ENCODE data around the gene LZTS3. TPM values are rescaled to one million over a fixed set of nuclear protein-coding genes. Genes with fewer than 3 reads are reported as not detected.
"Not testable (repeated sequence)": the region's sequence is repeated elsewhere in the genome, so short reads cannot be mapped to it uniquely, and the experiment has no call there.

LZTS3 gene
- total and polyA plus RNA-seq, 4 donors = 3.3 to 9.9 (median 8.0) TPM

- H3K4me3 ChIP-seq (ENCODE audit: low read length in 2 of 2); H3K9me3 ChIP-seq (ENCODE audit: control insufficient read depth, low read length); H3K36me3 ChIP-seq (ENCODE audit: control insufficient read depth in 1 of 2, insufficient read depth in 2 of 2, low read length in 1 of 2); DNase-seq; intact Hi-C loops (cut with DNase I); H3K27me3 ChIP-seq (ENCODE audit: control insufficient read depth in 1 of 2, insufficient read depth in 2 of 2, low read length in 1 of 2); H3K4me1 ChIP-seq (ENCODE audit: control insufficient read depth in 1 of 2, insufficient read depth in 2 of 2, low read length in 2 of 2); ATAC-seq (ENCODE audit: low FRiP score); H3K27ac ChIP-seq (ENCODE audit: low read depth in 1 of 2, low read length in 2 of 2): not testable (repeated sequence)
- WGBS, 2 donors = 97 to 98% methylated on average over 41 of the region's 41 CpGs
Observed at GRCh38 chr20:3124773-3125560, 48.4 kb downstream of the LZTS3 start.

- H3K4me1 ChIP-seq (ENCODE audit: control insufficient read depth in 1 of 2, insufficient read depth in 2 of 2, low read length in 2 of 2); DNase-seq; H3K27ac ChIP-seq (ENCODE audit: low read depth in 1 of 2, low read length in 2 of 2); intact Hi-C loops (cut with DNase I); H3K36me3 ChIP-seq (ENCODE audit: control insufficient read depth in 1 of 2, insufficient read depth in 2 of 2, low read length in 1 of 2); H3K27me3 ChIP-seq (ENCODE audit: control insufficient read depth in 1 of 2, insufficient read depth in 2 of 2, low read length in 1 of 2); ATAC-seq (ENCODE audit: low FRiP score); H3K9me3 ChIP-seq (ENCODE audit: control insufficient read depth, low read length); H3K4me3 ChIP-seq (ENCODE audit: low read length in 2 of 2): not testable (repeated sequence)
- 98% methylated on average over 16 to 18 of the region's 18 CpGs for WGBS, 2 donors
Observed at GRCh38 chr20:3124163-3124562, 49.2 kb downstream of the LZTS3 start.

GRCh38 chr20:3123542-3123941 is 49.8 kb downstream of the LZTS3 start:
- no peaks in the 10 kb centered on the region for H3K27me3 ChIP-seq (ENCODE audit: control insufficient read depth in 1 of 2, insufficient read depth in 2 of 2, low read length in 1 of 2)
- 97 to 100% methylated on average over 1 of the region's 1 CpG for WGBS, 2 donors
- no peaks in the 10 kb centered on the region for H3K9me3 ChIP-seq (ENCODE audit: control insufficient read depth, low read length)
- H3K4me1 ChIP-seq (ENCODE audit: control insufficient read depth in 1 of 2, insufficient read depth in 2 of 2, low read length in 2 of 2) = no peaks in the 10 kb centered on the region
- H3K36me3 ChIP-seq (ENCODE audit: control insufficient read depth in 1 of 2, insufficient read depth in 2 of 2, low read length in 1 of 2) = peaks cover 1 to 2% of the 10 kb centered on the region in 2 donors
- ATAC-seq (ENCODE audit: low FRiP score) (no peak), DNase-seq (no peak)
- intact Hi-C loops (cut with DNase I) = no loop called here
- H3K4me3 ChIP-seq (ENCODE audit: low read length in 2 of 2) = no peak overlapping the region
- H3K27ac ChIP-seq (ENCODE audit: low read depth in 1 of 2, low read length in 2 of 2) = no peak overlapping the region

GRCh38 chr20:3121955-3122610 is 51.3 kb downstream of the LZTS3 start:
- Histone ChIP-seq H3K36me3 (ENCODE audit: control insufficient read depth in 1 of 2, insufficient read depth in 2 of 2, low read length in 1 of 2) (peaks cover 1 to 2% of the 10 kb centered on the region in 2 donors), H3K4me1 (ENCODE audit: control insufficient read depth in 1 of 2, insufficient read depth in 2 of 2, low read length in 2 of 2) (no peaks in the 10 kb centered on the region), H3K9me3 (ENCODE audit: control insufficient read depth, low read length) (no peaks in the 10 kb centered on the region), H3K27ac (ENCODE audit: low read depth in 1 of 2, low read length in 2 of 2) (no peak overlapping the region), H3K4me3 (ENCODE audit: low read length in 2 of 2) (no peak overlapping the region), H3K27me3 (ENCODE audit: control insufficient read depth in 1 of 2, insufficient read depth in 2 of 2, low read length in 1 of 2) (no peaks in the 10 kb centered on the region)
- intact Hi-C loops (cut with DNase I) = no loop called here
- peak; percentile 40 for ATAC-seq (ENCODE audit: low FRiP score)
- DNase-seq = no peak
- 89 to 94% methylated on average over 12 of the region's 12 CpGs for WGBS, 2 donors

GRCh38 chr20:3121271-3121911 is 52.0 kb downstream of the LZTS3 start:
- intact Hi-C loops (cut with DNase I) = no loop called here
- no peak for ATAC-seq (ENCODE audit: low FRiP score)
- 82 to 86% methylated on average over 11 of the region's 11 CpGs for WGBS, 2 donors

GRCh38 chr20:3119044-3119443 is 54.3 kb downstream of the LZTS3 start:
- WGBS, 2 donors = 55 to 61% methylated on average over 5 of the region's 5 CpGs
- Histone ChIP-seq H3K36me3 (ENCODE audit: control insufficient read depth in 1 of 2, insufficient read depth in 2 of 2, low read length in 1 of 2) (peaks cover 1 to 2% of the 10 kb centered on the region in 2 donors), H3K27me3 (ENCODE audit: control insufficient read depth in 1 of 2, insufficient read depth in 2 of 2, low read length in 1 of 2) (no peaks in the 10 kb centered on the region), H3K4me1 (ENCODE audit: control insufficient read depth in 1 of 2, insufficient read depth in 2 of 2, low read length in 2 of 2) (no peaks in the 10 kb centered on the region), H3K27ac (ENCODE audit: low read depth in 1 of 2, low read length in 2 of 2) (no peak overlapping the region), H3K9me3 (ENCODE audit: control insufficient read depth, low read length) (no peaks in the 10 kb centered on the region), H3K4me3 (ENCODE audit: low read length in 2 of 2) (no peak overlapping the region)
- ATAC-seq (ENCODE audit: low FRiP score) = no peak
- intact Hi-C loops (cut with DNase I) = loop anchor here (5.0 kb wide), 1 partner anchor 67 kb away; no protein-coding TSS in a partner anchor
- DNase-seq = no peak

More at GRCh38 chr20:3121271-3121911, 52.0 kb downstream of the LZTS3 start:
- H3K4me3 ChIP-seq (ENCODE audit: low read length in 2 of 2) = no peak overlapping the region
- H3K9me3 ChIP-seq (ENCODE audit: control insufficient read depth, low read length) = no peaks in the 10 kb centered on the region
- peaks cover 1 to 2% of the 10 kb centered on the region in 2 donors for H3K36me3 ChIP-seq (ENCODE audit: control insufficient read depth in 1 of 2, insufficient read depth in 2 of 2, low read length in 1 of 2)
- no peak for DNase-seq
- no peak overlapping the region for H3K27ac ChIP-seq (ENCODE audit: low read depth in 1 of 2, low read length in 2 of 2)
- no peaks in the 10 kb centered on the region for H3K4me1 ChIP-seq (ENCODE audit: control insufficient read depth in 1 of 2, insufficient read depth in 2 of 2, low read length in 2 of 2)
- H3K27me3 ChIP-seq (ENCODE audit: control insufficient read depth in 1 of 2, insufficient read depth in 2 of 2, low read length in 1 of 2) = no peaks in the 10 kb centered on the region

- not testable (repeated sequence) for H3K36me3 ChIP-seq (ENCODE audit: control insufficient read depth in 1 of 2, insufficient read depth in 2 of 2, low read length in 1 of 2); H3K9me3 ChIP-seq (ENCODE audit: control insufficient read depth, low read length); H3K4me3 ChIP-seq (ENCODE audit: low read length in 2 of 2); H3K27ac ChIP-seq (ENCODE audit: low read depth in 1 of 2, low read length in 2 of 2); H3K4me1 ChIP-seq (ENCODE audit: control insufficient read depth in 1 of 2, insufficient read depth in 2 of 2, low read length in 2 of 2); H3K27me3 ChIP-seq (ENCODE audit: control insufficient read depth in 1 of 2, insufficient read depth in 2 of 2, low read length in 1 of 2)
- DNase-seq = peak; percentile 79
- ATAC-seq (ENCODE audit: low FRiP score) = peak; percentile 86
- intact Hi-C loops (cut with DNase I) = loop anchor here (5.0 kb wide), 1 partner anchor 66 kb away; no protein-coding TSS in a partner anchor
- WGBS, 2 donors = 49 to 54% methylated on average over 14 of the region's 14 CpGs
Observed at GRCh38 chr20:3117839-3118379, 55.4 kb downstream of the LZTS3 start.

- WGBS, 2 donors = 87 to 89% methylated on average over 4 of the region's 4 CpGs
- DNase-seq = no peak
- H3K36me3 ChIP-seq (ENCODE audit: control insufficient read depth in 1 of 2, insufficient read depth in 2 of 2, low read length in 1 of 2) = peaks cover 0 to 2% of the 10 kb centered on the region in 2 donors
Observed at GRCh38 chr20:3116341-3116740, 57.0 kb downstream of the LZTS3 start.

More at GRCh38 chr20:3116341-3116740, 57.0 kb downstream of the LZTS3 start:
- Histone ChIP-seq H3K9me3 (ENCODE audit: control insufficient read depth, low read length) (no peaks in the 10 kb centered on the region), H3K27ac (ENCODE audit: low read depth in 1 of 2, low read length in 2 of 2) (no peak overlapping the region), H3K4me3 (ENCODE audit: low read length in 2 of 2) (no peak overlapping the region), H3K27me3 (ENCODE audit: control insufficient read depth in 1 of 2, insufficient read depth in 2 of 2, low read length in 1 of 2) (no peaks in the 10 kb centered on the region), H3K4me1 (ENCODE audit: control insufficient read depth in 1 of 2, insufficient read depth in 2 of 2, low read length in 2 of 2) (no peaks in the 10 kb centered on the region)
- no peak for ATAC-seq (ENCODE audit: low FRiP score)
- intact Hi-C loops (cut with DNase I) = loop anchor here (5.0 kb wide), 1 partner anchor 64 kb away; no protein-coding TSS in a partner anchor

Data from aorta (tissue), 5 donors.